Measurements from ENCODE around the gene KHSRP.

The KHSRP gene

GRCh38 chr19:6374161-6374709 is 50.4 kb downstream of the KHSRP start:
- intact Hi-C loops (cut with DNase I) = no loop called here
- no peak for DNase-seq

- no peak for DNase-seq
- intact Hi-C loops (cut with DNase I) = no loop called here
These were observed 50.9 kb downstream of the KHSRP start for GRCh38 chr19:6373813-6374108.

- intact Hi-C loops (cut with DNase I) = no loop called here
- DNase-seq = peak; percentile 96 to 100 (median 99)
These were observed 51.4 kb downstream of the KHSRP start for GRCh38 chr19:6373096-6373812.

GRCh38 chr19:6372594-6373095 is 52.0 kb downstream of the KHSRP start, which contains the start of gene ALKBH7:
Gene ALKBH7 (plus strand): TSS chr19:6372794. CDS start chr19:6372821, 27 bp downstream.
- DNase-seq = peak; percentile 93 to 100 (median 99)
- intact Hi-C loops (cut with DNase I) = no loop called here

DNA sequence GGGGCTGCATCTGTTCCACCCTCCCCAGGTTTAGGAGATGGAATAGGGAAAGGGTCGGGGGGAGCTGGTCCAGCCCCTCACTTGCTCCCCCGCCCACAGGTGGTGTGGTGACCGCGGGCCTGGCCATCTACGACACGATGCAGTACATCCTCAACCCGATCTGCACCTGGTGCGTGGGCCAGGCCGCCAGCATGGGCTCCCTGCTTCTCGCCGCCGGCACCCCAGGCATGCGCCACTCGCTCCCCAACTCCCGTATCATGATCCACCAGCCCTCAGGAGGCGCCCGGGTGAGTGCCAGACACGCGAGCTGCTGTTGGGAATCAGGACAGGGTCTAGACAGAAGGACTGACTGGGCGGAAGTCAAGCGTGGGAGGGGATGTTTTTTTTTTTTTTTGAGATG is 60.3 kb downstream of the KHSRP start:
- no peak for DNase-seq
- intact Hi-C loops (cut with DNase I) = no loop called here
